ENCODE results near the gene CTXN2.

DNA sequence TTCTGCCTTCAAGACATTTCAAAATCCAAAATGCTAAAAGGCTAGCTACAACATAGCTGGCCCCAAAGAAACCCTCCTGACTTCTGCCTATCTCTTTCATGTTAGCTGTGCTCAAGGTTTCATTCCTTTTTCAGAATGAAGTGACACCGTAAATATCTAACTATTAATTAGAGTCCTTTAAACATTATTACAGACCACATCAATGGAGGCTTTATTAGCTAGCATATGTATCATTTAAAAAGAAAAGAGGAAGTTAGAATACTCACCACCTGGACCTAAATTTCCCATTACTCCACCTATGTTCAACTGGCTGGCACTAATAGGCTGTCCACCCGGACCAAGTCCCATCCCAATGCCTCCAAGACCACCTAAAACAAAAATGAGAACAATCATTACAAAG is 37.9 kb upstream of the CTXN2 start:
- no peak for TF ChIP-seq POLR2AphosphoS5 (IDR thresholded peaks at IDR 0.05)
- TF ChIP-seq, protein P1, sequence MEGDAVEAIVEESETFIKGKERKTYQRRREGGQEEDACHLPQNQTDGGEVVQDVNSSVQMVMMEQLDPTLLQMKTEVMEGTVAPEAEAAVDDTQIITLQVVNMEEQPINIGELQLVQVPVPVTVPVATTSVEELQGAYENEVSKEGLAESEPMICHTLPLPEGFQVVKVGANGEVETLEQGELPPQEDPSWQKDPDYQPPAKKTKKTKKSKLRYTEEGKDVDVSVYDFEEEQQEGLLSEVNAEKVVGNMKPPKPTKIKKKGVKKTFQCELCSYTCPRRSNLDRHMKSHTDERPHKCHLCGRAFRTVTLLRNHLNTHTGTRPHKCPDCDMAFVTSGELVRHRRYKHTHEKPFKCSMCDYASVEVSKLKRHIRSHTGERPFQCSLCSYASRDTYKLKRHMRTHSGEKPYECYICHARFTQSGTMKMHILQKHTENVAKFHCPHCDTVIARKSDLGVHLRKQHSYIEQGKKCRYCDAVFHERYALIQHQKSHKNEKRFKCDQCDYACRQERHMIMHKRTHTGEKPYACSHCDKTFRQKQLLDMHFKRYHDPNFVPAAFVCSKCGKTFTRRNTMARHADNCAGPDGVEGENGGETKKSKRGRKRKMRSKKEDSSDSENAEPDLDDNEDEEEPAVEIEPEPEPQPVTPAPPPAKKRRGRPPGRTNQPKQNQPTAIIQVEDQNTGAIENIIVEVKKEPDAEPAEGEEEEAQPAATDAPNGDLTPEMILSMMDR (IDR thresholded peaks at IDR 0.05 in 8 of 11, conservative IDR thresholded peaks at IDR 0.05 in 3 of 11) = no peak

Data from spleen (tissue), 7 donors.